ENCODE data around the gene PEX26.

DNA sequence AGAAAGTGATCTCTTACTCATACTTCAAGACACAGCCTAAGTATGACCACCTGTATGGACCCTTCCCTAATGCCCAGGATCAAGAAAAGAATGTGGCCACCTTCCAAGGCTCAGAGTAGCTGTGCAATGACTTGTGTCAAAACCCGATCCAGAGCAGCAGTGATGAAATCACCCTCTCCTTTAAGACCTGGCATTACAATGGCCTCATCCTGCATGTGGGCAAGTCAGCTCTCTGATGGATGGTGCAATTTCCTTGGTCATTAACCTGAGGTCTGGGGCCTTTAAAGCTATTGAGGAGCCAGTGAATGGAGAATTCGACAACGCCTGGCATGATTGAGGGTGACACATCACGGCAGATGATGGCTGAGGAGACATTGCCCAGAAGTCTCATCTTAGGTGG lies 23.7 kb downstream of the PEX26 start:
- TF ChIP-seq CTCF (IDR thresholded peaks at IDR 0.05), result no peak
- TF ChIP-seq EZH2 (IDR thresholded peaks at IDR 0.05; ENCODE audit: borderline replicate concordance, insufficient read depth, low read depth, low read length, poor library complexity, severe bottlenecking), result no peak

All from B cell (primary cell).